NCI-H1694 (cell line): ENCODE data around the gene C19orf33.

Experiments used
- DNase-seq: peaks from one replicate; lab custom pipeline; 2025; lab: John Stamatoyannopoulos, UW

Gene C19orf33

GRCh38 chr19:38308926-38309614 is 5.0 kb downstream of the C19orf33 start:
- no peak for DNase-seq

GRCh38 chr19:38309615-38310278 is 5.7 kb downstream of the C19orf33 start:
- DNase-seq, result no peak

GRCh38 chr19:38310279-38310670 is 6.2 kb downstream of the C19orf33 start:
- no peak for DNase-seq

GRCh38 chr19:38310986-38311385 is 6.9 kb downstream of the C19orf33 start:
- DNase-seq, result no peak

GRCh38 chr19:38315657-38316476 is 11.8 kb downstream of the C19orf33 start, which contains the start of gene YIF1B:
Gene YIF1B, minus strand, starts transcription at chr19:38315947. Its CDS starts 30 bp downstream, at chr19:38315917.
- peak; percentile 96 for DNase-seq

GRCh38 chr19:38316477-38317067 is 12.5 kb downstream of the C19orf33 start:
- DNase-seq, result no peak

GRCh38 chr19:38317104-38317612 is 13.1 kb downstream of the C19orf33 start:
- no peak for DNase-seq

- DNase-seq, result no peak
Measured at GRCh38 chr19:38318660-38319059, 14.6 kb downstream of the C19orf33 start.

GRCh38 chr19:38319421-38320258 is 15.6 kb downstream of the C19orf33 start, which contains the start of gene KCNK6:
Gene KCNK6, plus strand, starts transcription at chr19:38319845. Its CDS starts 106 bp downstream, at chr19:38319951.
- DNase-seq, result no peak

- no peak for DNase-seq
Measured at GRCh38 chr19:38320969-38321339, 16.9 kb downstream of the C19orf33 start.

- DNase-seq, result no peak
Measured at GRCh38 chr19:38321646-38322196, 17.7 kb downstream of the C19orf33 start.

GRCh38 chr19:38323291-38323690 is 19.2 kb downstream of the C19orf33 start:
- DNase-seq, result no peak

GRCh38 chr19:38324431-38324830 is 20.4 kb downstream of the C19orf33 start:
- DNase-seq, result no peak

GRCh38 chr19:38326591-38326990 is 22.5 kb downstream of the C19orf33 start:
- no peak for DNase-seq

- DNase-seq, result no peak
Measured at GRCh38 chr19:38329651-38330050, 25.6 kb downstream of the C19orf33 start.

- DNase-seq, result no peak
Measured at GRCh38 chr19:38331728-38332127, 27.7 kb downstream of the C19orf33 start.

- DNase-seq, result no peak
Measured at GRCh38 chr19:38333245-38333644, 29.2 kb downstream of the C19orf33 start.

GRCh38 chr19:38335949-38336637 is 32.0 kb downstream of the C19orf33 start:
- DNase-seq, result peak; percentile 95

- peak; percentile 69 for DNase-seq
Measured at GRCh38 chr19:38336638-38337359, 32.7 kb downstream of the C19orf33 start.

GRCh38 chr19:38337360-38337653 is 33.3 kb downstream of the C19orf33 start:
- no peak for DNase-seq
